ENCODE measurements around the gene CAND2.

- TF ChIP-seq POLR2A (IDR thresholded peaks at IDR 0.05; ENCODE audit: low read depth): no peak
- TF ChIP-seq CTCF (IDR thresholded peaks at IDR 0.05): no peak
Measured at GRCh38 chr3:12870942-12871341, 74.5 kb downstream of the CAND2 start.
